Spleen (tissue), 11 donors: Measurements from ENCODE around the gene EXOC4. TPM values are rescaled to one million over a fixed set of nuclear protein-coding genes. Genes with fewer than 3 reads are reported as not detected.
"Not testable (repeated sequence)": the region's sequence is repeated elsewhere in the genome, so short reads cannot be mapped to it uniquely, and the experiment has no call there.

Experiments
- DNase-seq: peaks from one replicate; pipeline ENCODE4 v3.0.0-alpha.2; 2020
- H3K27ac ChIP-seq, 8 donors: fragments of 200-600 bp; sonication (generic) in 7 of 8; 1 replicate in 4 of 8; 2 replicates in 4 of 8; pipeline versions ENCODE4 v1.5.0 to v1.8.0; 2016 to 2021; ENCODE audit warnings: inconsistent platforms in 4 of 8, mild to moderate bottlenecking in 4 of 8, moderate library complexity in 1 of 8
- H3K27me3 ChIP-seq, 7 donors: fragments of 200-600 bp; sonication (generic) in 6 of 7; replicated peaks in 1 of 7; 1 replicate in 4 of 7; 2 replicates in 3 of 7; pipeline versions ENCODE4 v1.5.0 to v1.8.0; 2016 to 2021; ENCODE audit warnings: inconsistent platforms in 3 of 7, mild to moderate bottlenecking in 1 of 7
- H3K36me3 ChIP-seq, 6 donors: fragments of 200-600 bp; sonication (generic) in 5 of 6; 1 replicate in 4 of 6; 2 replicates in 2 of 6; pipeline versions ENCODE4 v1.5.0 to v1.8.0; 2016 to 2021; ENCODE audit warnings: inconsistent platforms in 2 of 6
- H3K4me1 ChIP-seq, 6 donors: fragments of 200-600 bp; sonication (generic) in 5 of 6; 1 replicate in 3 of 6; 2 replicates in 3 of 6; pipeline versions ENCODE4 v1.5.0 to v1.8.0; 2016 to 2021; ENCODE audit warnings: inconsistent platforms in 3 of 6
- H3K4me3 ChIP-seq, 8 donors: fragments of 200-600 bp; sonication (generic) in 7 of 8; 1 replicate in 4 of 8; 2 replicates in 4 of 8; pipeline versions ENCODE4 v1.5.0 to v1.8.0; 2016 to 2021; ENCODE audit warnings: inconsistent platforms in 4 of 8, mild to moderate bottlenecking in 4 of 8, moderate library complexity in 2 of 8
- H3K9me3 ChIP-seq, 8 donors: fragments of 200-600 bp; sonication (generic) in 7 of 8; 1 replicate in 4 of 8; 2 replicates in 4 of 8; pipeline versions ENCODE4 v1.5.0 to v1.8.0; 2016 to 2021; ENCODE audit warnings: inconsistent platforms in 4 of 8
- POLR2A ChIP-seq, 3 donors: fragments of 450-650 bp; IDR thresholded peaks; one replicate each; pipeline ENCODE4 v1.5.1; 2017; ENCODE audit warnings: antibody characterized with exemption in 3 of 3, mild to moderate bottlenecking in 1 of 3
- POLR2AphosphoS5 ChIP-seq, 3 donors: sonication (generic); formaldehyde crosslinking; IDR thresholded peaks; one replicate each; pipeline ENCODE4 v1.5.1; 2017; ENCODE audit warnings: antibody characterized with exemption in 3 of 3
- WGBS, 5 donors: extraction: QIAGEN DNeasy Blood & Tissue Kit in 3 of 5; methylation state at CpG; one replicate each; pipeline versions ENCODE4 v1.1.5 to v1.1.7; 2013 to 2018; 5-methylcytosine and 5-hydroxymethylcytosine counted together
- intact Hi-C: fragments of 100-400 bp; cut with DNase I; formaldehyde crosslinking; loops from one replicate; pipeline ENCODE4 v1.15.0; 2023; ENCODE audit warnings: low total_unique reads
- polyA plus RNA-seq, 3 donors: library from polyadenylated mRNA; stranded (reverse); fragments of 200-250 nt; gene quantifications; one replicate each; pipeline ENCODE4 v1.2.1, GENCODE V29; 2013
- total RNA-seq, 7 donors: library from RNA; depleted of rRNA in 3 of 7; stranded (reverse); fragments of >200 nt in 3 of 7; fragmentation: NEBNext Ultra II Directional in 4 of 7; extraction: Animal tissue kit (Norgen Biotek cat#: 25700) in 4 of 7; gene quantifications; one replicate each; pipeline versions ENCODE4 v1.1.0 to v1.2.1, GENCODE V29; 2016 to 2021
- TF ChIP-seq, protein P1 (sequence below), 11 experiments: fragments of 200-600 bp in 7 of 11; fragments of 450-650 bp in 4 of 11; sonication (generic) in 4 of 11; IDR thresholded peaks in 8 of 11; conservative IDR thresholded peaks in 3 of 11; 1 replicate in 7 of 11; 2 replicates in 4 of 11; pipeline versions ENCODE4 v1.4.0 to v1.8.0; 2016 to 2021; ENCODE audit warnings: antibody characterized with exemption in 11 of 11, inconsistent platforms in 4 of 11, mild to moderate bottlenecking in 1 of 11
- donor health status: healthy with polysubstance abuse.
- donor health status: DM: no; HTN: no; CAD: no; lungs with moderate emphysema.
- donor health status: DM: no; HTN: no; CAD: no.
- donor health status: Bipolar disorder and iron deficiency.
- donor health status: healthy.
- donor health status: DM: no; HTN: no; CAD: no.
- donor health status: DM: yes; HTN: yes; CAD: no.

The EXOC4 gene
- total and polyA plus RNA-seq, 10 donors = 14.1 to 138 (median 102) TPM

DNA sequence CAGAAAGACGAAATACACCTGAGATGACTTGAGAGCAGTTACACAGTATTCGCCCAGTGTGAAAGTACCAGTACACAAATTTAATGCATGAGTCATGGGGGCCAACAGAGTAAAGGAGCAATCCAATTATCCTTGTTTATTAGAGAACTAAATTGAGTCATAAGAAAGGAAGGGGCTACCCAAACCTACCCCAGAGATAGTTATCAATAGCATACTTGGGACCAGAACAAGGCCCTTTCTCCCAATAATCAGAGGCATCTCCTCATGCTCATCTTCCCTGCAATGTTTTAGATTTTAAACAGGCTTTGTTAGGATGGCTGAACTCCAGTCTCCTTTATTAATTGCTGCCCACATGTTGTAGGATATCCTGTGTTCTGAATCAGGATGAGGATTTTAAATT is 634.6 kb downstream of the EXOC4 start:
- Histone ChIP-seq H3K27ac (no peak overlapping the region), H3K27me3 (no peaks in the 10 kb centered on the region), H3K4me1 (no peaks in the 10 kb centered on the region), H3K4me3 (no peak overlapping the region), H3K9me3 (no peaks in the 10 kb centered on the region), H3K36me3 (no peaks in the 10 kb centered on the region)
- TF ChIP-seq POLR2A (IDR thresholded peaks at IDR 0.05) (no peak), POLR2AphosphoS5 (IDR thresholded peaks at IDR 0.05) (no peak)
- intact Hi-C loops = no loop called here
- no peak for DNase-seq
- WGBS, 5 donors = 82 to 98% (median 90%) methylated on average over 2 of the region's 2 CpGs

DNA sequence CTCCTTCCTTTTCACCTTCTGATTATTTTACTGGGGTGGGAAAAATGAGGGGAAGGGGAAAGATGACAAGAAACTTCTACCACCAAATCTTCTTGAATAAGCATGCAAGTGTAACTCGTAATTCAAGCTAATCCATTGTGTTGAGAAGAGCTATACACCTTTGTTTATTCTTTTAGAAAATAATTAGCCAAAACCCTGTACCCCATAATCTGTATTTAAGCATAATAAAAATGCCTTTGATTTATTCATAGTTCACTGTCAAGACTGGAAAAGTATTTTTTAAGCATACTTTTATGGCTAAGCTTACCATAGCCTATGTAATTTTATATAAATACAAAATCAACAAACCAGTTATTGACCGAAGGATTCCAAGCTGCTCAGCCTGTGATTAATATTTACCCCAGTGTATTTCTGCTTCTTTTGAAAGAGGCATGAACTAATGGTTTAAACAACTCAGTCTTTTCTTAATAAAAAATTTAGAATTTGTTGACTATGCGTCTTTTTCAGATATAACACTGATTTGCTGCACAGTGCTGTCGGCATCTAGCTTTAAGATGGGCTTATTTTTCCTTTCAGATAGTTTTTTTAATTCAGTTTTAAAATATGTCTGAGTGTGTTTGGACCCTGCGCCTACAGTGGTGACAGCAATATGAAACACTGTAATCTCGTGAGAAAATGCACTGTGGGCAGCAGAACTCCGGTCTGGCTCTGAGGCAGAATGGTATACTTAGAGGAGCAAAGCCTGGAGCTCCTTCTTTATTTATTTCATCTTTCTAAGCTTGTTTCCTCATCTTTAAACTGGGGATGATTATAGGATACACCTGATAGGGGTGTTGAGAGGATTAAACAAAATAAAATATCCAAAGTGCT is 635.4 kb downstream of the EXOC4 start:
- DNase-seq = no peak
- Histone ChIP-seq H3K36me3 (no peaks in the 10 kb centered on the region), H3K27me3 (no peaks in the 10 kb centered on the region), H3K9me3 (no peaks in the 10 kb centered on the region), H3K4me3 (no peak overlapping the region), H3K4me1 (no peaks in the 10 kb centered on the region), H3K27ac (no peak overlapping the region)
- 78 to 97% (median 96%) methylated on average over 7 of the region's 7 CpGs for WGBS, 5 donors
- TF ChIP-seq, protein P1, sequence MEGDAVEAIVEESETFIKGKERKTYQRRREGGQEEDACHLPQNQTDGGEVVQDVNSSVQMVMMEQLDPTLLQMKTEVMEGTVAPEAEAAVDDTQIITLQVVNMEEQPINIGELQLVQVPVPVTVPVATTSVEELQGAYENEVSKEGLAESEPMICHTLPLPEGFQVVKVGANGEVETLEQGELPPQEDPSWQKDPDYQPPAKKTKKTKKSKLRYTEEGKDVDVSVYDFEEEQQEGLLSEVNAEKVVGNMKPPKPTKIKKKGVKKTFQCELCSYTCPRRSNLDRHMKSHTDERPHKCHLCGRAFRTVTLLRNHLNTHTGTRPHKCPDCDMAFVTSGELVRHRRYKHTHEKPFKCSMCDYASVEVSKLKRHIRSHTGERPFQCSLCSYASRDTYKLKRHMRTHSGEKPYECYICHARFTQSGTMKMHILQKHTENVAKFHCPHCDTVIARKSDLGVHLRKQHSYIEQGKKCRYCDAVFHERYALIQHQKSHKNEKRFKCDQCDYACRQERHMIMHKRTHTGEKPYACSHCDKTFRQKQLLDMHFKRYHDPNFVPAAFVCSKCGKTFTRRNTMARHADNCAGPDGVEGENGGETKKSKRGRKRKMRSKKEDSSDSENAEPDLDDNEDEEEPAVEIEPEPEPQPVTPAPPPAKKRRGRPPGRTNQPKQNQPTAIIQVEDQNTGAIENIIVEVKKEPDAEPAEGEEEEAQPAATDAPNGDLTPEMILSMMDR (IDR thresholded peaks at IDR 0.05 in 8 of 11, conservative IDR thresholded peaks at IDR 0.05 in 3 of 11) = no peak
- TF ChIP-seq POLR2AphosphoS5 (IDR thresholded peaks at IDR 0.05) (no peak), POLR2A (IDR thresholded peaks at IDR 0.05) (no peak)
- intact Hi-C loops = no loop called here

DNA sequence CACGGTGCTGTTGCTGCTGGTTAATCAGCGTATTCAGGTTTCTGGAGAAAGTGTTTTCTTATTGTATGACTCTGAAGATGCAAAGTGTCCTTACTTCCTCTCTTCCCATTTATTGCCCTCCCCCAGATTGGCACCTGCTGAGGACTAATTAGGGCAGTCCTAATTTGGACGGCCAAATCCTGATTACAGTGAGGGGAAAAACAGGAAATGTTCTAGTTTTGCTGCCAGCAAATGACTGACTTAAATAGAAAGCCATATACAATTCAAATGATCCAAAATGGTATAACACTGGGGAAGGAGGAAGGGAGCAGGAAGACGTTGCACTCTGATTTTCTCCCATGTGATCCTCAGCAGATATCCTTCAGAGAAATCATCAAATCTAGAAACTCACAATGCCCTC is 651.9 kb downstream of the EXOC4 start:
- TF ChIP-seq POLR2AphosphoS5 (IDR thresholded peaks at IDR 0.05) = no peak
- TF ChIP-seq, protein P1 (IDR thresholded peaks at IDR 0.05 in 8 of 11, conservative IDR thresholded peaks at IDR 0.05 in 3 of 11) = no peak
- no peak for TF ChIP-seq POLR2A (IDR thresholded peaks at IDR 0.05)
- WGBS, 5 donors = 58 to 77% (median 68%) methylated on average over 4 of the region's 4 CpGs

DNA sequence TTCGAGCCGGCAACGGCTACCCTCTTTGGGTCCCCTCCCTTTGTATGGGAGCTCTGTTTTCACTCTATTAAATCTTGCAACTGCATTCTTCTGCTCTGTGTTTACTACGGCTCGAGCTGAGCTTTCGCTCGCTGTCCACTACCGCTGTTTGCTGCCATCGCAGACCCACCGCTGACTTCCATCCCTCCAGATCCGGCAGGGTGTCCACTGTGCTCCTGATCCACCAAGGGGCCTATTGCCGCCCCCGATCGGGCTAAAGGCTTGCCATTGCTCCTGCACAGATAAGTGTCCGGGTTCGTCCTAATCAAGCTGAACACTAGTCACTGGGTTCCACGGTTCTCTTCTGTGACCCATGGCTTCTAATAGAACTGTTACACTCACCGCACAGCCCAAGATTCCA is 653.7 kb downstream of the EXOC4 start:
- H3K4me3 ChIP-seq, H3K27ac ChIP-seq, H3K9me3 ChIP-seq, intact Hi-C loops, H3K27me3 ChIP-seq, H3K4me1 ChIP-seq, H3K36me3 ChIP-seq, DNase-seq: not testable (repeated sequence)
- WGBS, 5 donors = 93 to 99% (median 97%) methylated on average over 15 to 18 of the region's 18 CpGs

More for the DNA sequence above, 651.9 kb downstream of the EXOC4 start:
- no peak overlapping the region for H3K4me3 ChIP-seq
- no peaks in the 10 kb centered on the region for H3K9me3 ChIP-seq
- H3K36me3 ChIP-seq = no peaks in the 10 kb centered on the region
- intact Hi-C loops = no loop called here
- H3K27me3 ChIP-seq = no peaks in the 10 kb centered on the region
- no peak overlapping the region for H3K27ac ChIP-seq
- DNase-seq = no peak
- H3K4me1 ChIP-seq = no peaks in the 10 kb centered on the region

DNA sequence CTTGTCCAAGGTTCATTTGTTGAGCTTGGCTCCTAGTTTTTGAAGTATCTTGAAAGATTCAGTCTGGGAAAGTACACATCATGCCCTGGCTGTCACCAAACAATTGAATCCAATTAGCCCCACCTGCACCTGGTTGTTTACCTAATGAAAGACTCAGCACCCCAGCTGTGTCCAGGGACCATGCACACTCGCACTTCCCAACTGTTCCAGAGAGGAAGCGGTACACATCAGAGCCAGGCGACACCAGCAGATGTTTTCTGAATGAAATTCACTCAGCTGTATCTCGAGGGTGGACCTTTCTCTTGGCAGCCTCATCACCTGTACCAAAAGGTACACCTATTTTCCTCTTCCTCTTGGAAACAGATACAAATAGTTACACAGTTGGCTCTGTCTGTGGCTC is 657.9 kb downstream of the EXOC4 start:
- H3K4me1 ChIP-seq = no peaks in the 10 kb centered on the region
- H3K9me3 ChIP-seq = no peaks in the 10 kb centered on the region
- H3K27me3 ChIP-seq = no peaks in the 10 kb centered on the region
- WGBS, 5 donors = 86 to 100% (median 94%) methylated on average over 4 of the region's 4 CpGs
- peaks cover 0 to 5% (median 0%) of the 10 kb centered on the region in 6 donors for H3K36me3 ChIP-seq
- intact Hi-C loops = no loop called here
- TF ChIP-seq, protein P1 (IDR thresholded peaks at IDR 0.05 in 8 of 11, conservative IDR thresholded peaks at IDR 0.05 in 3 of 11) = no peak
- TF ChIP-seq POLR2A (IDR thresholded peaks at IDR 0.05) (no peak), POLR2AphosphoS5 (IDR thresholded peaks at IDR 0.05) (no peak)
- H3K27ac ChIP-seq = no peak overlapping the region
- DNase-seq = no peak
- H3K4me3 ChIP-seq = no peak overlapping the region
